ENCODE results near the gene NEUROG2.

NEUROG2 gene

DNA sequence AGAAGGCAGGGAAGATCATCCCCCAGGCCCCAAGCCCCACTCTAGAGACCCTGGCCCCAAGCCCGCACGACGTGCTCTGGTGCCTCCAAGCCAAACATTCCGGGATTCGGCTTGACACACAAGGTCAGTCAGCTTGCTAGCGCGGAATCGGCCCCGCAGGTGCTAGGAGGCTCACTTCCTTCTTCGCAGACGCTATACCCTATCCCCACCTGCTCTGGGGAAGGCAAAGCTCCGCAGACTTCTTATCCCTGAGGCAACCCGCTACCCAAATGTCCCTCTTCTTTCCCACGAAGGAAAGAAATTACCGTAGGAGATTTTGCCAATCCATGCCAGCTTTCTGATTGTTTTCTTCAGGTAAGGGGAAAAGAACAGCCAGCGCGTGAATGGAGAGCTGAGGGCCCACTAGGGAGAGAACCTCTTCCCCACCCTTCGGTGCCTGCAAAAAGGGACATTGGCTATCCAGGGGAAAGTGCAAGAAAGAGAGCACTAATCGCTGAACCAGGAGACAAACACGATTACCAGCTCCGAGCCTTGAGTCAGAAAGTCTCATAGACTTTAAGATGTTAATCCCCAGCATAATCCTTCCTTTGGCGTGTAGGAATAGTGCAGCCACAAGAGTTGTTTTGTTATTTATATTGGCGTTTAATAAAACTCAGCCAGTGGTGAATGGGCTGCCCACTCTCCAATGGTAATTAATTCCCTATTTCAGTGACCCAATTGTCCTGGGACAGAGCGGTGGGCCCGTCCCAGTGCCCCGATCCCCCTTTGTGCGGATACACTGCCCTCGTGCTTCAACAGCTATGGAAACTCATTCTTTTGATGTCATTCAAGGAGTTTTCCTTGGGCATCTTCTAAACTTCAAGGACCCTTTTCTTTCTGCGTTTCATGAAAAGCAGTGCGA lies 5.4 kb upstream of the NEUROG2 start:
- Histone ChIP-seq H3K9ac (ENCODE audit: low read depth, low read length, poor library complexity, severe bottlenecking) (no peak overlapping the region), H3K4me3 (ENCODE audit: low read length, poor library complexity, severe bottlenecking) (no peak overlapping the region)

DNA sequence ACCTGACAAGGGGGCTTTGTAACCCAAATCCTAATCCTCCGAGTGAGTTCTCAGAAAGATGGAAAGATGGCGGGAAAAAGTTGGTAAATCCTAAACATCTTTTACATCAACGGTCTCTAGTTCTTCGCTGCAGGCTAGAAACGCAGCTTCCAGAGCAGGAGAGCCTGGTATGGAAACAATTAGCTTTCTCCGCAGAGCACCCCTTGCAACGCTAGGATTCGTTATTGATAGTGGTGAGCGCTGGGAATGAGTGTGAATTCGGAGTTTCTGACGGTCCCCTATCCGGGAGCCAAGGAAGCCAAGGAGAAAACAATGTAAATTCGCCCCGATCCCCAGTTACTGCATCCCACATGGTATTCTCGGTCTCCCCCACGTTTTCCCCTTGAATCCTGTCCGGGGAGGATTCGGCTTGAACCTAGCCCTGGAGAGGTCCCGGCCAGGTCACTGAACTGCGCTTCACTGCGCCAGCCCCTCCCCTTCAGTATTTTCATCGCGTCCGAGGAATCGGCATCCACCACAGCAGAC lies 4.7 kb upstream of the NEUROG2 start:
- H2AFZ ChIP-seq (ENCODE audit: low read length): no peak overlapping the region
- no peaks in the 10 kb centered on the region for H3F3A ChIP-seq (ENCODE audit: low read depth)
- H3K4me1 ChIP-seq (ENCODE audit: insufficient read depth, low read length, poor library complexity, severe bottlenecking): no peaks in the 10 kb centered on the region
- no peak overlapping the region for H3K4me3 ChIP-seq (ENCODE audit: low read length, poor library complexity, severe bottlenecking)
- TF ChIP-seq, protein P1, sequence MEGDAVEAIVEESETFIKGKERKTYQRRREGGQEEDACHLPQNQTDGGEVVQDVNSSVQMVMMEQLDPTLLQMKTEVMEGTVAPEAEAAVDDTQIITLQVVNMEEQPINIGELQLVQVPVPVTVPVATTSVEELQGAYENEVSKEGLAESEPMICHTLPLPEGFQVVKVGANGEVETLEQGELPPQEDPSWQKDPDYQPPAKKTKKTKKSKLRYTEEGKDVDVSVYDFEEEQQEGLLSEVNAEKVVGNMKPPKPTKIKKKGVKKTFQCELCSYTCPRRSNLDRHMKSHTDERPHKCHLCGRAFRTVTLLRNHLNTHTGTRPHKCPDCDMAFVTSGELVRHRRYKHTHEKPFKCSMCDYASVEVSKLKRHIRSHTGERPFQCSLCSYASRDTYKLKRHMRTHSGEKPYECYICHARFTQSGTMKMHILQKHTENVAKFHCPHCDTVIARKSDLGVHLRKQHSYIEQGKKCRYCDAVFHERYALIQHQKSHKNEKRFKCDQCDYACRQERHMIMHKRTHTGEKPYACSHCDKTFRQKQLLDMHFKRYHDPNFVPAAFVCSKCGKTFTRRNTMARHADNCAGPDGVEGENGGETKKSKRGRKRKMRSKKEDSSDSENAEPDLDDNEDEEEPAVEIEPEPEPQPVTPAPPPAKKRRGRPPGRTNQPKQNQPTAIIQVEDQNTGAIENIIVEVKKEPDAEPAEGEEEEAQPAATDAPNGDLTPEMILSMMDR (conservative IDR thresholded peaks at IDR 0.05; ENCODE audit: low read length): no peak
- no peak for TF ChIP-seq EZH2phosphoT487 (IDR thresholded peaks at IDR 0.05; ENCODE audit: borderline replicate concordance)
- no peak overlapping the region for H3K4me2 ChIP-seq (ENCODE audit: low read depth, low read length, poor library complexity, severe bottlenecking)
- H3K9me2 ChIP-seq (replicated peaks; ENCODE audit: low read depth, low read length): no peaks in the 10 kb centered on the region
- no peaks in the 10 kb centered on the region for H3K27me3 ChIP-seq (ENCODE audit: insufficient read depth, low read length, poor library complexity, severe bottlenecking)
- no peaks in the 10 kb centered on the region for H3K9me3 ChIP-seq (ENCODE audit: insufficient read depth, low read depth, low read length)
- no peaks in the 10 kb centered on the region for H3K79me2 ChIP-seq (ENCODE audit: insufficient read depth, low read length)
- H4K20me1 ChIP-seq (ENCODE audit: insufficient read depth, low read length, poor library complexity, severe bottlenecking): no peaks in the 10 kb centered on the region
- no peaks in the 10 kb centered on the region for H3K36me3 ChIP-seq (ENCODE audit: insufficient read depth, low read length)
- no peak overlapping the region for H3K9ac ChIP-seq (ENCODE audit: low read depth, low read length, poor library complexity, severe bottlenecking)

More for the DNA sequence above, 5.4 kb upstream of the NEUROG2 start:
- no peaks in the 10 kb centered on the region for H3K27me3 ChIP-seq (ENCODE audit: insufficient read depth, low read length, poor library complexity, severe bottlenecking)
- no peaks in the 10 kb centered on the region for H3F3A ChIP-seq (ENCODE audit: low read depth)
- H3K9me3 ChIP-seq (ENCODE audit: insufficient read depth, low read depth, low read length): no peaks in the 10 kb centered on the region
- H4K20me1 ChIP-seq (ENCODE audit: insufficient read depth, low read length, poor library complexity, severe bottlenecking): no peaks in the 10 kb centered on the region
- no peaks in the 10 kb centered on the region for H3K36me3 ChIP-seq (ENCODE audit: insufficient read depth, low read length)
- H3K4me2 ChIP-seq (ENCODE audit: low read depth, low read length, poor library complexity, severe bottlenecking): no peak overlapping the region
- no peak overlapping the region for H2AFZ ChIP-seq (ENCODE audit: low read length)
- no peaks in the 10 kb centered on the region for H3K9me2 ChIP-seq (replicated peaks; ENCODE audit: low read depth, low read length)
- H3K79me2 ChIP-seq (ENCODE audit: insufficient read depth, low read length): no peaks in the 10 kb centered on the region
- H3K4me1 ChIP-seq (ENCODE audit: insufficient read depth, low read length, poor library complexity, severe bottlenecking): no peaks in the 10 kb centered on the region
- TF ChIP-seq, protein P1 (conservative IDR thresholded peaks at IDR 0.05; ENCODE audit: low read length): no peak

DNA sequence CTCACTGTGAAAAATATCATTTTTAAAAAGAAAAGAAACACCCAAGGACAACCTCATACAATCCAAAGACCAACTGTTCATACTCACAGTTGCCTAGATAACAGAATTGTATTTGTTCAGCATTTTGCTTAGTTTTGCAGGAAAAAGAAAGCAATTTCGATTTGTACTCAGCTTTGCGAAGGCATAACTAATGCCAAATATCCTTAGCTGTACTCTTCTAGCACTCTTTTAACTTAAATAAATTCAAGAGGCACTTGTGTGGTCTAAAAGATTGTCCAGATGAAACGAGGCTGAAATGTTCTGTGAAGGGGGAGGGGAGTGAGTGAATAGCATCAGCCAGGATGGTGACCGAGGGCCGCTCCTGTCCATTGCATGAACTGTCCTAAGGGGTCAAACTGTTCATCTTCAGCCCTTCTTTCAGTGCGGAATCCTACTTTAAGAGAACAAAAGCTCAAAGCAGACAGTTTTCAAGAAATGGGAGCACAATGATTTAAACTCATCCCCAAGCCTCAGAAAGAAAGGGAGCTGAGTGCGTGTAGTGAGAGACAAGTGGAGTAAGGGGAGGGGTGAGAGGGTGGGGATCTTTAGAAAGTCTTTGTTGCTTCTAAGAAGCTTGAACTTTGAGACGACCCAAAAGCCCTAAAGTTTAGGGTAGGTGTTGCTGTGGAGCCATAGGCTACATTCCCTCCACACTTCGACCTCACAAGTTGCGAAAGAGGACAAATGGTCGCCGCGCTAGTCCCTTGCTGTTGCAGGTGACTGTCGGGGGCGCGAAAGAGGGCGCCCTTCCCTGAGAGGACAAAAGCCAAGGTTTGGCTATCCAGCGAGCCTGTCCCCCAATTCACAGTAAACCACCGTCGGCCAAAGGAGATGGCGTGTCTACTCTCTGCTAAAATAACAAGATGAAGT lies 4.0 kb upstream of the NEUROG2 start:
- TF ChIP-seq EZH2phosphoT487 (IDR thresholded peaks at IDR 0.05; ENCODE audit: borderline replicate concordance): no peak
- TF ChIP-seq, protein P1 (conservative IDR thresholded peaks at IDR 0.05; ENCODE audit: low read length): no peak
- no peaks in the 10 kb centered on the region for H3K9me2 ChIP-seq (replicated peaks; ENCODE audit: low read depth, low read length)
- no peaks in the 10 kb centered on the region for H3K79me2 ChIP-seq (ENCODE audit: insufficient read depth, low read length)
- H4K20me1 ChIP-seq (ENCODE audit: insufficient read depth, low read length, poor library complexity, severe bottlenecking): no peaks in the 10 kb centered on the region
- H2AFZ ChIP-seq (ENCODE audit: low read length): peak overlapping the region; percentile 33; the same call in 1 of the 2 replicates
- no peaks in the 10 kb centered on the region for H3K9me3 ChIP-seq (ENCODE audit: insufficient read depth, low read depth, low read length)
- H3K9ac ChIP-seq (ENCODE audit: low read depth, low read length, poor library complexity, severe bottlenecking): no peak overlapping the region
- H3K4me1 ChIP-seq (ENCODE audit: insufficient read depth, low read length, poor library complexity, severe bottlenecking): no peaks in the 10 kb centered on the region
- no peak overlapping the region for H3K4me3 ChIP-seq (ENCODE audit: low read length, poor library complexity, severe bottlenecking)
- no peaks in the 10 kb centered on the region for H3K27me3 ChIP-seq (ENCODE audit: insufficient read depth, low read length, poor library complexity, severe bottlenecking)
- no peak overlapping the region for H3K4me2 ChIP-seq (ENCODE audit: low read depth, low read length, poor library complexity, severe bottlenecking)
- no peaks in the 10 kb centered on the region for H3F3A ChIP-seq (ENCODE audit: low read depth)
- no peaks in the 10 kb centered on the region for H3K36me3 ChIP-seq (ENCODE audit: insufficient read depth, low read length)

All from Loucy (cell line).